Panc1 (cell line): ENCODE data around the gene SIK3. TPM values are rescaled to one million over a fixed set of nuclear protein-coding genes. Genes with fewer than 3 reads are reported as not detected.

Experiments used
- ATAC-seq: fragments of 200-7000 bp; cut with Tn5 transposase; 2 replicates; pipeline ENCODE4 v1.9.1; 2020; ENCODE audit warnings: mild to moderate bottlenecking, moderate library complexity
- BruUV-seq: library from RNA; stranded (reverse); fragments of 400-500 nt; replicated peaks from 2 replicates; lab custom pipeline; 2021; lab: Mats Ljungman, UMichigan
- CTCF ChIA-PET: fragments of 300-600 bp; sonication (Branson Sonifier 250); formaldehyde crosslinking; loops from one replicate; lab custom pipeline; 2022; ENCODE audit warnings: antibody characterized with exemption; lab: Charles Lee
- POLR2A ChIA-PET: fragments of 300-600 bp; sonication (Branson Sonifier 250); formaldehyde crosslinking; loops from one replicate; lab custom pipeline; 2022; ENCODE audit warnings: antibody characterized with exemption; lab: Charles Lee
- DNase-seq: peaks from one replicate; pipeline ENCODE4 v3.0.0-alpha.2; 2010; ENCODE audit warnings: low read depth, low spot score
- H3K27ac ChIP-seq: 2 replicates; pipeline ENCODE4 v1.5.1; 2011; ENCODE audit warnings: mild to moderate bottlenecking, low read length, inconsistent platforms
- H3K27me3 ChIP-seq: fragments of 200-500 bp; sonication (Bioruptor generic); 2 replicates; pipeline ENCODE4 v1.6.0; 2014; ENCODE audit warnings: low read length, inconsistent platforms; ENCODE audit not compliant: control insufficient read depth, insufficient read depth
- H3K36me3 ChIP-seq: fragments of 200-500 bp; sonication (Bioruptor generic); 2 replicates; pipeline ENCODE4 v1.5.1; 2014; ENCODE audit warnings: inconsistent platforms, mild to moderate bottlenecking, low read length, moderate library complexity; ENCODE audit not compliant: control insufficient read depth, insufficient read depth
- H3K4me1 ChIP-seq: 2 replicates; pipeline ENCODE4 v1.5.1; 2011; ENCODE audit warnings: inconsistent platforms, mild to moderate bottlenecking, low read length, moderate library complexity; ENCODE audit not compliant: control insufficient read depth, insufficient read depth
- H3K4me3 ChIP-seq, 2 experiments: 2 replicates each; pipeline ENCODE4 v1.5.1; 2011 to 2012; ENCODE audit warnings: low read depth in 2 of 2, low read length in 2 of 2, mild to moderate bottlenecking in 2 of 2, inconsistent platforms in 1 of 2, moderate library complexity in 1 of 2
- H3K9me3 ChIP-seq: fragments of 200-500 bp; sonication (Bioruptor generic); 2 replicates; pipeline ENCODE4 v1.5.1; 2014; ENCODE audit warnings: low read depth, mild to moderate bottlenecking, inconsistent platforms, low read length, moderate library complexity; ENCODE audit not compliant: control insufficient read depth, insufficient read depth
- POLR2AphosphoS5 ChIP-seq: IDR thresholded peaks from 2 replicates; pipeline ENCODE4 v1.6.1; 2012; ENCODE audit warnings: mild to moderate bottlenecking, low read depth, low read length, moderate library complexity
- SIN3A ChIP-seq: IDR thresholded peaks from 2 replicates; pipeline ENCODE4 v1.6.1; 2012; ENCODE audit warnings: low read depth, mild to moderate bottlenecking, low read length, moderate library complexity, borderline replicate concordance; ENCODE audit not compliant: insufficient read depth
- TCF7L2 ChIP-seq: IDR thresholded peaks from 2 replicates; pipeline ENCODE4 v1.6.1; 2011; ENCODE audit warnings: mild to moderate bottlenecking, low read depth, low read length, inconsistent platforms
- in situ Hi-C: cut with HindIII; loops from 2 replicates; pipeline ENCODE4 v1.10.0; 2016; ENCODE audit warnings: low sequenced_read_pairs, low pct_unique_long_range_greater_than_20kb
- intact Hi-C: fragments of 100-400 bp; cut with micrococcal nuclease; formaldehyde crosslinking; loops from one replicate; pipeline ENCODE4 v1.10.0; 2022; ENCODE audit not compliant: unreplicated experiment
- total RNA-seq: library from RNA; stranded (reverse); gene quantifications from one replicate; pipeline ENCODE4 v1.2.1, GENCODE V29; 2021; ENCODE audit not compliant: unreplicated experiment
- TF ChIP-seq, protein P1 (sequence below): fragments of 450-650 bp; IDR thresholded peaks from 2 replicates; pipeline ENCODE4 v1.5.1; 2017; ENCODE audit warnings: mild to moderate bottlenecking
- TF ChIP-seq, protein P2 (sequence below), 2 experiments: IDR thresholded peaks; 2 replicates each; pipeline ENCODE4 v1.6.1; 2011 to 2012; ENCODE audit warnings: low read depth in 2 of 2, control low read depth in 1 of 2, low read length in 1 of 2, mild to moderate bottlenecking in 1 of 2, moderate library complexity in 1 of 2; ENCODE audit not compliant: insufficient read depth in 1 of 2

The SIK3 gene
- total RNA-seq, 1 experiment from 2014 or later = 39.7 TPM

DNA sequence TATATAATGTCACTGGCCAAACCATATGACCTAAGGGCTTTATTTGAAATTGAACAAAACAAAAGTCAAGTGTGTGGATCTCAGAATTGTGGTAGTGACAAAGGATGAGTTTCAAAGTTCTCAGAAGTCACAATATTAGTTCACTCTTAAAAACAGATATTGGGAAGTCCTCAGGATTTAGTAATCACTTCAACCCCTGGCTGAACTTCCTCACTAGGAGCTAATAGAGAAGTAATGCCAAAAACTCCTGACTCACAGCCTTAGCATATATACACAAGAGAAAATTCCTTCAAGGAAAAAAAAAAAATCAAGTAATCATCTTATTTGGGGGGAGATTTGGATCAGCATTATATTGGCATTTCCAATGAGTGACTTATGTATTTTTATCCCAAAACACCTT is 185.2 kb downstream of the SIK3 start:
- 0 out of 2 replicates have a peak, but pooled peaks cover 2% of the 10 kb centered on the region for H3K36me3 ChIP-seq
- in situ Hi-C loops = no loop called here
- no peak overlapping the region for H3K27ac ChIP-seq
- ChIA-PET CTCF (no interaction called here), POLR2A (interaction anchor here (0.7 kb wide), 1 partner anchor 209 kb away, joined by 4 read pairs; no protein-coding TSS in a partner anchor)
- ATAC-seq = no peak
- no peak for TF ChIP-seq TCF7L2
- TF ChIP-seq, protein P1, sequence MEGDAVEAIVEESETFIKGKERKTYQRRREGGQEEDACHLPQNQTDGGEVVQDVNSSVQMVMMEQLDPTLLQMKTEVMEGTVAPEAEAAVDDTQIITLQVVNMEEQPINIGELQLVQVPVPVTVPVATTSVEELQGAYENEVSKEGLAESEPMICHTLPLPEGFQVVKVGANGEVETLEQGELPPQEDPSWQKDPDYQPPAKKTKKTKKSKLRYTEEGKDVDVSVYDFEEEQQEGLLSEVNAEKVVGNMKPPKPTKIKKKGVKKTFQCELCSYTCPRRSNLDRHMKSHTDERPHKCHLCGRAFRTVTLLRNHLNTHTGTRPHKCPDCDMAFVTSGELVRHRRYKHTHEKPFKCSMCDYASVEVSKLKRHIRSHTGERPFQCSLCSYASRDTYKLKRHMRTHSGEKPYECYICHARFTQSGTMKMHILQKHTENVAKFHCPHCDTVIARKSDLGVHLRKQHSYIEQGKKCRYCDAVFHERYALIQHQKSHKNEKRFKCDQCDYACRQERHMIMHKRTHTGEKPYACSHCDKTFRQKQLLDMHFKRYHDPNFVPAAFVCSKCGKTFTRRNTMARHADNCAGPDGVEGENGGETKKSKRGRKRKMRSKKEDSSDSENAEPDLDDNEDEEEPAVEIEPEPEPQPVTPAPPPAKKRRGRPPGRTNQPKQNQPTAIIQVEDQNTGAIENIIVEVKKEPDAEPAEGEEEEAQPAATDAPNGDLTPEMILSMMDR = no peak
- no peak for TF ChIP-seq SIN3A
- TF ChIP-seq, protein P2, sequence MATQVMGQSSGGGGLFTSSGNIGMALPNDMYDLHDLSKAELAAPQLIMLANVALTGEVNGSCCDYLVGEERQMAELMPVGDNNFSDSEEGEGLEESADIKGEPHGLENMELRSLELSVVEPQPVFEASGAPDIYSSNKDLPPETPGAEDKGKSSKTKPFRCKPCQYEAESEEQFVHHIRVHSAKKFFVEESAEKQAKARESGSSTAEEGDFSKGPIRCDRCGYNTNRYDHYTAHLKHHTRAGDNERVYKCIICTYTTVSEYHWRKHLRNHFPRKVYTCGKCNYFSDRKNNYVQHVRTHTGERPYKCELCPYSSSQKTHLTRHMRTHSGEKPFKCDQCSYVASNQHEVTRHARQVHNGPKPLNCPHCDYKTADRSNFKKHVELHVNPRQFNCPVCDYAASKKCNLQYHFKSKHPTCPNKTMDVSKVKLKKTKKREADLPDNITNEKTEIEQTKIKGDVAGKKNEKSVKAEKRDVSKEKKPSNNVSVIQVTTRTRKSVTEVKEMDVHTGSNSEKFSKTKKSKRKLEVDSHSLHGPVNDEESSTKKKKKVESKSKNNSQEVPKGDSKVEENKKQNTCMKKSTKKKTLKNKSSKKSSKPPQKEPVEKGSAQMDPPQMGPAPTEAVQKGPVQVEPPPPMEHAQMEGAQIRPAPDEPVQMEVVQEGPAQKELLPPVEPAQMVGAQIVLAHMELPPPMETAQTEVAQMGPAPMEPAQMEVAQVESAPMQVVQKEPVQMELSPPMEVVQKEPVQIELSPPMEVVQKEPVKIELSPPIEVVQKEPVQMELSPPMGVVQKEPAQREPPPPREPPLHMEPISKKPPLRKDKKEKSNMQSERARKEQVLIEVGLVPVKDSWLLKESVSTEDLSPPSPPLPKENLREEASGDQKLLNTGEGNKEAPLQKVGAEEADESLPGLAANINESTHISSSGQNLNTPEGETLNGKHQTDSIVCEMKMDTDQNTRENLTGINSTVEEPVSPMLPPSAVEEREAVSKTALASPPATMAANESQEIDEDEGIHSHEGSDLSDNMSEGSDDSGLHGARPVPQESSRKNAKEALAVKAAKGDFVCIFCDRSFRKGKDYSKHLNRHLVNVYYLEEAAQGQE (IDR thresholded peaks at IDR 0.05; ENCODE audit: insufficient read depth in 1 of 2, low read depth in 2 of 2, low read length in 1 of 2) = no peak
- no peak for TF ChIP-seq POLR2AphosphoS5
- no TSS peak for BruUV-seq
- no peak for DNase-seq
- peaks cover 5% of the 10 kb centered on the region; the same call in 1 of the 2 replicates for H3K4me1 ChIP-seq
- intact Hi-C loops = no loop called here
- H3K9me3 ChIP-seq = no peaks in the 10 kb centered on the region
- H3K27me3 ChIP-seq = no peaks in the 10 kb centered on the region
- H3K4me3 ChIP-seq = no peak overlapping the region

DNA sequence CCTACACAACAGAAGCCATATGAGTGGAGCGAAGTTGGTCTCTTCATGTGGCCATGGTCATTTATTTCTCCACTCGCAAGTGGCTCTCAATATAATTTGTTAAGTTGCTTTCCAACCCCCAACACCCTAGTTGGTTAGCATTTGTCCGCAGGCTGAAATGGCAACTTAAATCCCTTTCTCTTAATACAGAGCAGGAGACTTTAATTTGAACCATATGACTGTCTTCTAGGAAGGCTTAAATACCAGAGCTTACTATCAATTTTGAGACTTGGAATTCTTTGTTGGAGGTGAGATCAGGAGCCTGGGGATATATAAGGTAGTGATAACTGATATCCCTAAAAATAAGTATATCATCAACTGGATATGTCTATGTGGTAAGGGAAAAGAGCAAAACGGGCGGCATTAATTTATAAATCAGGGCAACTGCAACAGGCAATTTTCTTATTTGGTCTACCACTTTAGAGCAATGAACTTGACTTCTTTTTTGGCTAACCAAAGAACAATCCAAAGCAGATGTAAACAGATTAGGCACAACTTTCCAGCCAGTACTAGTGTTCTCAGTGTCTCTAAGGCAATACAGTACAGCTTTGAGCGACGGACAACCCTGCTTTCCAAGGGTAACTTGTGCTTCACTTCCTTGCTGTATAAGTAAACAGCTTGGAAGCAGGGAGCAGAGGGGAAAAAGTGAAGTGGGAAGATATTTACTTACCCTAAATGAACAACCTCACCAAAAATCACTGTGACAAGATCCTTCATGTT is 186.1 kb downstream of the SIK3 start:
- H3K9me3 ChIP-seq = no peaks in the 10 kb centered on the region
- ChIA-PET CTCF (no interaction called here), POLR2A (no interaction called here)
- 0 out of 2 replicates have a peak, but pooled peaks cover 2% of the 10 kb centered on the region for H3K36me3 ChIP-seq
- intact Hi-C loops = no loop called here
- no peak overlapping the region for H3K4me3 ChIP-seq
- BruUV-seq = no TSS peak
- no peak overlapping the region for H3K27ac ChIP-seq
- TF ChIP-seq, protein P1 = no peak
- no peak for TF ChIP-seq TCF7L2
- no peak for TF ChIP-seq POLR2AphosphoS5
- no peak for TF ChIP-seq SIN3A
- TF ChIP-seq, protein P2 (IDR thresholded peaks at IDR 0.05; ENCODE audit: insufficient read depth in 1 of 2, low read depth in 2 of 2, low read length in 1 of 2) = no peak
- H3K4me1 ChIP-seq = peaks cover 5% of the 10 kb centered on the region; the same call in 1 of the 2 replicates
- no peak for DNase-seq
- no peak for ATAC-seq
- H3K27me3 ChIP-seq = no peaks in the 10 kb centered on the region
- in situ Hi-C loops = no loop called here
